ENCODE results near the gene TM4SF5. TPM values are rescaled to one million over a fixed set of nuclear protein-coding genes. Genes with fewer than 3 reads are reported as not detected.

Gene TM4SF5
- total and polyA plus RNA-seq, 2 of the 8 experiments (the other 6 are each of a cell fraction or from before 2014, with no cell fraction given), result not detected

DNA sequence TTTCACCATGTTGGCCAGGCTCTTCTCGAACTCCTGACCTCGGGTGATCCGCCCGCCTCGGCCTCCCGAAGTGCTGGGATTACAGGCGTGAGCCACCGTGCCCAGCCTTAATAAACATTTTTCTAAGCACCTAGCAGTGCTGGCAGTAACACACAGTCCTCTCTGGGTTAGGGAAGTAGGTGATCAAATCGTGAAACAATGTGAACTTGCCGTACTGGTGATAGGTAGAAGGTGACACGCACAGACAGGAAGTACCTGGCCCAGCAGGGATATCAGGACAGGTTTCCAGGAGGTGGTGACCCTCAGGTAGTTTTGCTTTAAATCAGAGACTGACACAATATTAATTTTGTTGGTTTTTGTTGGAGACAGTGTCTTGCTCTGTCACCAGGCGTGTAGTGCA lies 39.8 kb downstream of the TM4SF5 start (continued):
- TF ChIP-seq, protein P1, sequence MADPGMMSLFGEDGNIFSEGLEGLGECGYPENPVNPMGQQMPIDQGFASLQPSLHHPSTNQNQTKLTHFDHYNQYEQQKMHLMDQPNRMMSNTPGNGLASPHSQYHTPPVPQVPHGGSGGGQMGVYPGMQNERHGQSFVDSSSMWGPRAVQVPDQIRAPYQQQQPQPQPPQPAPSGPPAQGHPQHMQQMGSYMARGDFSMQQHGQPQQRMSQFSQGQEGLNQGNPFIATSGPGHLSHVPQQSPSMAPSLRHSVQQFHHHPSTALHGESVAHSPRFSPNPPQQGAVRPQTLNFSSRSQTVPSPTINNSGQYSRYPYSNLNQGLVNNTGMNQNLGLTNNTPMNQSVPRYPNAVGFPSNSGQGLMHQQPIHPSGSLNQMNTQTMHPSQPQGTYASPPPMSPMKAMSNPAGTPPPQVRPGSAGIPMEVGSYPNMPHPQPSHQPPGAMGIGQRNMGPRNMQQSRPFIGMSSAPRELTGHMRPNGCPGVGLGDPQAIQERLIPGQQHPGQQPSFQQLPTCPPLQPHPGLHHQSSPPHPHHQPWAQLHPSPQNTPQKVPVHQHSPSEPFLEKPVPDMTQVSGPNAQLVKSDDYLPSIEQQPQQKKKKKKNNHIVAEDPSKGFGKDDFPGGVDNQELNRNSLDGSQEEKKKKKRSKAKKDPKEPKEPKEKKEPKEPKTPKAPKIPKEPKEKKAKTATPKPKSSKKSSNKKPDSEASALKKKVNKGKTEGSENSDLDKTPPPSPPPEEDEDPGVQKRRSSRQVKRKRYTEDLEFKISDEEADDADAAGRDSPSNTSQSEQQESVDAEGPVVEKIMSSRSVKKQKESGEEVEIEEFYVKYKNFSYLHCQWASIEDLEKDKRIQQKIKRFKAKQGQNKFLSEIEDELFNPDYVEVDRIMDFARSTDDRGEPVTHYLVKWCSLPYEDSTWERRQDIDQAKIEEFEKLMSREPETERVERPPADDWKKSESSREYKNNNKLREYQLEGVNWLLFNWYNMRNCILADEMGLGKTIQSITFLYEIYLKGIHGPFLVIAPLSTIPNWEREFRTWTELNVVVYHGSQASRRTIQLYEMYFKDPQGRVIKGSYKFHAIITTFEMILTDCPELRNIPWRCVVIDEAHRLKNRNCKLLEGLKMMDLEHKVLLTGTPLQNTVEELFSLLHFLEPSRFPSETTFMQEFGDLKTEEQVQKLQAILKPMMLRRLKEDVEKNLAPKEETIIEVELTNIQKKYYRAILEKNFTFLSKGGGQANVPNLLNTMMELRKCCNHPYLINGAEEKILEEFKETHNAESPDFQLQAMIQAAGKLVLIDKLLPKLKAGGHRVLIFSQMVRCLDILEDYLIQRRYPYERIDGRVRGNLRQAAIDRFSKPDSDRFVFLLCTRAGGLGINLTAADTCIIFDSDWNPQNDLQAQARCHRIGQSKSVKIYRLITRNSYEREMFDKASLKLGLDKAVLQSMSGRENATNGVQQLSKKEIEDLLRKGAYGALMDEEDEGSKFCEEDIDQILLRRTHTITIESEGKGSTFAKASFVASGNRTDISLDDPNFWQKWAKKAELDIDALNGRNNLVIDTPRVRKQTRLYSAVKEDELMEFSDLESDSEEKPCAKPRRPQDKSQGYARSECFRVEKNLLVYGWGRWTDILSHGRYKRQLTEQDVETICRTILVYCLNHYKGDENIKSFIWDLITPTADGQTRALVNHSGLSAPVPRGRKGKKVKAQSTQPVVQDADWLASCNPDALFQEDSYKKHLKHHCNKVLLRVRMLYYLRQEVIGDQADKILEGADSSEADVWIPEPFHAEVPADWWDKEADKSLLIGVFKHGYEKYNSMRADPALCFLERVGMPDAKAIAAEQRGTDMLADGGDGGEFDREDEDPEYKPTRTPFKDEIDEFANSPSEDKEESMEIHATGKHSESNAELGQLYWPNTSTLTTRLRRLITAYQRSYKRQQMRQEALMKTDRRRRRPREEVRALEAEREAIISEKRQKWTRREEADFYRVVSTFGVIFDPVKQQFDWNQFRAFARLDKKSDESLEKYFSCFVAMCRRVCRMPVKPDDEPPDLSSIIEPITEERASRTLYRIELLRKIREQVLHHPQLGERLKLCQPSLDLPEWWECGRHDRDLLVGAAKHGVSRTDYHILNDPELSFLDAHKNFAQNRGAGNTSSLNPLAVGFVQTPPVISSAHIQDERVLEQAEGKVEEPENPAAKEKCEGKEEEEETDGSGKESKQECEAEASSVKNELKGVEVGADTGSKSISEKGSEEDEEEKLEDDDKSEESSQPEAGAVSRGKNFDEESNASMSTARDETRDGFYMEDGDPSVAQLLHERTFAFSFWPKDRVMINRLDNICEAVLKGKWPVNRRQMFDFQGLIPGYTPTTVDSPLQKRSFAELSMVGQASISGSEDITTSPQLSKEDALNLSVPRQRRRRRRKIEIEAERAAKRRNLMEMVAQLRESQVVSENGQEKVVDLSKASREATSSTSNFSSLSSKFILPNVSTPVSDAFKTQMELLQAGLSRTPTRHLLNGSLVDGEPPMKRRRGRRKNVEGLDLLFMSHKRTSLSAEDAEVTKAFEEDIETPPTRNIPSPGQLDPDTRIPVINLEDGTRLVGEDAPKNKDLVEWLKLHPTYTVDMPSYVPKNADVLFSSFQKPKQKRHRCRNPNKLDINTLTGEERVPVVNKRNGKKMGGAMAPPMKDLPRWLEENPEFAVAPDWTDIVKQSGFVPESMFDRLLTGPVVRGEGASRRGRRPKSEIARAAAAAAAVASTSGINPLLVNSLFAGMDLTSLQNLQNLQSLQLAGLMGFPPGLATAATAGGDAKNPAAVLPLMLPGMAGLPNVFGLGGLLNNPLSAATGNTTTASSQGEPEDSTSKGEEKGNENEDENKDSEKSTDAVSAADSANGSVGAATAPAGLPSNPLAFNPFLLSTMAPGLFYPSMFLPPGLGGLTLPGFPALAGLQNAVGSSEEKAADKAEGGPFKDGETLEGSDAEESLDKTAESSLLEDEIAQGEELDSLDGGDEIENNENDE (IDR thresholded peaks at IDR 0.05; ENCODE audit: insufficient replicate concordance, low read length), result no peak
- TF ChIP-seq ZNF274 (IDR thresholded peaks at IDR 0.05; ENCODE audit: borderline replicate concordance, extremely low read depth, low read length), result no peak
- TF ChIP-seq CHD1 (IDR thresholded peaks at IDR 0.05; ENCODE audit: low read depth, low read length), result no peak
- no peak for TF ChIP-seq CBX5 (IDR thresholded peaks at IDR 0.05; ENCODE audit: low read depth, low read length)
